Effector memory CD8-positive, alpha-beta T cell (primary cell): ENCODE measurements around the gene AFAP1.
A peak's percentile ranks its signal among the peaks of the same experiment; 100 is the strongest.

Source experiments
- ATAC-seq: fragments of 150-1000 bp; cut with Tn5 transposase; replicated peaks from 2 replicates; pipeline ENCODE4 v1.10.0; 2021; ENCODE audit warnings: mild to moderate bottlenecking, moderate library complexity
- DNase-seq, 3 experiments: peaks; one replicate each; pipeline ENCODE4 v3.0.0; 2021
- H3K27ac Mint-ChIP-seq, 2 donors: one replicate each; pipeline ENCODE4 v1.8.0; 2022; ENCODE audit warnings: mild to moderate bottlenecking in 2 of 2, mixed read lengths in 2 of 2, moderate library complexity in 2 of 2
- H3K27me3 Mint-ChIP-seq, 2 donors: one replicate each; pipeline ENCODE4 v1.8.0; 2022; ENCODE audit warnings: mixed read lengths in 2 of 2
- H3K36me3 Mint-ChIP-seq: one replicate; pipeline ENCODE4 v1.8.0; 2022; ENCODE audit warnings: mild to moderate bottlenecking, moderate library complexity, mixed read lengths; ENCODE audit not compliant: insufficient read depth
- H3K4me1 Mint-ChIP-seq, 2 donors: one replicate each; pipeline ENCODE4 v1.8.0; 2022; ENCODE audit warnings: low read depth in 2 of 2, mixed read lengths in 2 of 2
- H3K4me3 Mint-ChIP-seq, 2 donors: one replicate each; pipeline ENCODE4 v1.8.0; 2022; ENCODE audit warnings: mild to moderate bottlenecking in 2 of 2, mixed read lengths in 2 of 2, moderate library complexity in 2 of 2
- H3K9me3 Mint-ChIP-seq, 2 donors: one replicate each; pipeline ENCODE4 v1.8.0; 2022; ENCODE audit warnings: mixed read lengths in 2 of 2

Gene AFAP1

GRCh38 chr4:7759635-7760034, 180.0 kb downstream of the AFAP1 start:
- no peak for DNase-seq
- Mint-ChIP-seq H3K36me3 (no peaks in the 10 kb centered on the region), H3K4me1 (peaks cover 5 to 13% of the 10 kb centered on the region in 2 donors), H3K9me3 (no peaks in the 10 kb centered on the region), H3K27me3 (no peaks in the 10 kb centered on the region), H3K27ac (peak overlapping the region; percentile 96 to 98), H3K4me3 (peak overlapping the region; percentile 80 to 81)
- peak; percentile 31 for ATAC-seq

- Mint-ChIP-seq H3K4me3 (peak overlapping the region; percentile 80 to 81), H3K36me3 (no peaks in the 10 kb centered on the region), H3K4me1 (peaks cover 5 to 13% of the 10 kb centered on the region in 2 donors), H3K27me3 (no peaks in the 10 kb centered on the region), H3K27ac (peak overlapping the region; percentile 96 to 98), H3K9me3 (no peaks in the 10 kb centered on the region)
- DNase-seq, result peak; percentile 47 to 63 (median 51)
- peak; percentile 96 for ATAC-seq
Measured at GRCh38 chr4:7759216-7759615, 180.4 kb downstream of the AFAP1 start.

- DNase-seq, result no peak
- H3K9me3 Mint-ChIP-seq, result no peaks in the 10 kb centered on the region
- H3K4me3 Mint-ChIP-seq, result peak overlapping the region in 1 of 2 donors; percentile 40
- no peak for ATAC-seq
- no peaks in the 10 kb centered on the region for H3K27me3 Mint-ChIP-seq
- peak overlapping the region; percentile 83 to 98 for H3K27ac Mint-ChIP-seq
- H3K36me3 Mint-ChIP-seq, result no peaks in the 10 kb centered on the region
- peaks cover 5 to 13% of the 10 kb centered on the region in 2 donors for H3K4me1 Mint-ChIP-seq
Measured at GRCh38 chr4:7758476-7758875, 181.2 kb downstream of the AFAP1 start.

- Mint-ChIP-seq H3K27ac (peak overlapping the region; percentile 83 to 98), H3K4me3 (no peak overlapping the region)
Measured at GRCh38 chr4:7757501-7758471, 181.9 kb downstream of the AFAP1 start.

GRCh38 chr4:7756561-7757355, 182.9 kb downstream of the AFAP1 start:
- H3K4me3 Mint-ChIP-seq, result no peak overlapping the region
- no peaks in the 10 kb centered on the region for H3K9me3 Mint-ChIP-seq
- no peak for DNase-seq
- no peaks in the 10 kb centered on the region for H3K27me3 Mint-ChIP-seq
- ATAC-seq, result no peak
- no peaks in the 10 kb centered on the region for H3K36me3 Mint-ChIP-seq
- H3K27ac Mint-ChIP-seq, result peak overlapping the region; percentile 83 to 98
- peaks cover 5 to 13% of the 10 kb centered on the region in 2 donors for H3K4me1 Mint-ChIP-seq

More at GRCh38 chr4:7757501-7758471, 181.9 kb downstream of the AFAP1 start:
- Mint-ChIP-seq H3K27me3 (no peaks in the 10 kb centered on the region), H3K36me3 (no peaks in the 10 kb centered on the region), H3K9me3 (no peaks in the 10 kb centered on the region), H3K4me1 (peaks cover 5 to 13% of the 10 kb centered on the region in 2 donors)
- ATAC-seq (no peak), DNase-seq (no peak)

- H3K27me3 Mint-ChIP-seq, result no peaks in the 10 kb centered on the region
- no peaks in the 10 kb centered on the region for H3K9me3 Mint-ChIP-seq
- peaks cover 5 to 13% of the 10 kb centered on the region in 2 donors for H3K4me1 Mint-ChIP-seq
- no peaks in the 10 kb centered on the region for H3K36me3 Mint-ChIP-seq
- ATAC-seq (no peak), DNase-seq (no peak)
- no peak overlapping the region for H3K4me3 Mint-ChIP-seq
- peak overlapping the region in 1 of 2 donors; percentile 53 for H3K27ac Mint-ChIP-seq
Measured at GRCh38 chr4:7756071-7756470, 183.6 kb downstream of the AFAP1 start.

GRCh38 chr4:7755561-7755960, 184.1 kb downstream of the AFAP1 start:
- no peaks in the 10 kb centered on the region for H3K36me3 Mint-ChIP-seq
- ATAC-seq, result no peak

GRCh38 chr4:7754565-7755262, 184.9 kb downstream of the AFAP1 start:
- no peak overlapping the region for H3K4me3 Mint-ChIP-seq
- peak overlapping the region; percentile 44 to 78 for H3K27ac Mint-ChIP-seq
- H3K9me3 Mint-ChIP-seq, result no peaks in the 10 kb centered on the region
- no peaks in the 10 kb centered on the region for H3K36me3 Mint-ChIP-seq
- H3K27me3 Mint-ChIP-seq, result no peaks in the 10 kb centered on the region
- peaks cover 5 to 8% of the 10 kb centered on the region in 2 donors for H3K4me1 Mint-ChIP-seq
- DNase-seq (no peak), ATAC-seq (no peak)

More at GRCh38 chr4:7755561-7755960, 184.1 kb downstream of the AFAP1 start:
- Mint-ChIP-seq H3K4me3 (no peak overlapping the region), H3K9me3 (no peaks in the 10 kb centered on the region), H3K4me1 (peaks cover 5 to 13% of the 10 kb centered on the region in 2 donors), H3K27ac (peak overlapping the region in 1 of 2 donors; percentile 53), H3K27me3 (no peaks in the 10 kb centered on the region)
- DNase-seq, result no peak

- Mint-ChIP-seq H3K9me3 (no peaks in the 10 kb centered on the region), H3K27ac (peak overlapping the region; percentile 44 to 78), H3K36me3 (no peaks in the 10 kb centered on the region), H3K4me3 (no peak overlapping the region), H3K27me3 (no peaks in the 10 kb centered on the region), H3K4me1 (peaks cover 0 to 7% of the 10 kb centered on the region in 2 donors)
- DNase-seq, result no peak
- ATAC-seq, result no peak
Measured at GRCh38 chr4:7753931-7754465, 185.7 kb downstream of the AFAP1 start.

- no peaks in the 10 kb centered on the region for H3K9me3 Mint-ChIP-seq
- no peaks in the 10 kb centered on the region for H3K36me3 Mint-ChIP-seq
- H3K27ac Mint-ChIP-seq, result no peak overlapping the region
- no peaks in the 10 kb centered on the region for H3K27me3 Mint-ChIP-seq
- DNase-seq, result no peak
- H3K4me3 Mint-ChIP-seq, result no peak overlapping the region
- no peak for ATAC-seq
- peaks cover 0 to 3% of the 10 kb centered on the region in 2 donors for H3K4me1 Mint-ChIP-seq
Measured at GRCh38 chr4:7753271-7753670, 186.4 kb downstream of the AFAP1 start.

- Mint-ChIP-seq H3K4me1 (peaks cover 0 to 2% of the 10 kb centered on the region in 2 donors), H3K27me3 (no peaks in the 10 kb centered on the region), H3K36me3 (no peaks in the 10 kb centered on the region), H3K9me3 (no peaks in the 10 kb centered on the region), H3K4me3 (no peak overlapping the region), H3K27ac (no peak overlapping the region)
- DNase-seq, result no peak
- ATAC-seq, result no peak
Measured at GRCh38 chr4:7752649-7753048, 187.0 kb downstream of the AFAP1 start.

- ATAC-seq (no peak), DNase-seq (no peak)
- H3K4me1 Mint-ChIP-seq, result peaks cover 0 to 2% of the 10 kb centered on the region in 2 donors
- H3K27ac Mint-ChIP-seq, result peak overlapping the region in 1 of 2 donors; percentile 42
- no peaks in the 10 kb centered on the region for H3K36me3 Mint-ChIP-seq
- no peak overlapping the region for H3K4me3 Mint-ChIP-seq
- no peaks in the 10 kb centered on the region for H3K27me3 Mint-ChIP-seq
- no peaks in the 10 kb centered on the region for H3K9me3 Mint-ChIP-seq
Measured at GRCh38 chr4:7750972-7751371, 188.7 kb downstream of the AFAP1 start.

GRCh38 chr4:7750523-7750922, 189.1 kb downstream of the AFAP1 start:
- DNase-seq (no peak), ATAC-seq (no peak)
- Mint-ChIP-seq H3K4me3 (no peak overlapping the region), H3K27ac (no peak overlapping the region), H3K4me1 (peaks cover 0 to 2% of the 10 kb centered on the region in 2 donors), H3K27me3 (no peaks in the 10 kb centered on the region), H3K9me3 (no peaks in the 10 kb centered on the region), H3K36me3 (no peaks in the 10 kb centered on the region)
